Sigmoid colon (tissue), 4 donors: Measurements from ENCODE around the gene PLP2.
A peak's percentile ranks its signal among the peaks of the same experiment; 100 is the strongest.

Experiments
- POLR2A ChIP-seq, 2 donors: fragments of 450-650 bp; IDR thresholded peaks; one replicate each; pipeline ENCODE4 v1.6.1; 2016; ENCODE audit warnings: antibody characterized with exemption in 2 of 2, mild to moderate bottlenecking in 2 of 2, moderate library complexity in 2 of 2
- POLR2AphosphoS5 ChIP-seq, 4 donors: sonication (generic); formaldehyde crosslinking; IDR thresholded peaks; one replicate each; pipeline ENCODE4 v1.6.1; 2017; ENCODE audit warnings: antibody characterized with exemption in 4 of 4
- TF ChIP-seq, protein P1 (sequence below), 4 experiments: fragments of 450-650 bp in 3 of 4; fragments of 200-600 bp in 1 of 4; IDR thresholded peaks; one replicate each; pipeline ENCODE4 v1.5.1; 2016 to 2019; ENCODE audit warnings: antibody characterized with exemption in 4 of 4, mild to moderate bottlenecking in 3 of 4, moderate library complexity in 2 of 4

DNA sequence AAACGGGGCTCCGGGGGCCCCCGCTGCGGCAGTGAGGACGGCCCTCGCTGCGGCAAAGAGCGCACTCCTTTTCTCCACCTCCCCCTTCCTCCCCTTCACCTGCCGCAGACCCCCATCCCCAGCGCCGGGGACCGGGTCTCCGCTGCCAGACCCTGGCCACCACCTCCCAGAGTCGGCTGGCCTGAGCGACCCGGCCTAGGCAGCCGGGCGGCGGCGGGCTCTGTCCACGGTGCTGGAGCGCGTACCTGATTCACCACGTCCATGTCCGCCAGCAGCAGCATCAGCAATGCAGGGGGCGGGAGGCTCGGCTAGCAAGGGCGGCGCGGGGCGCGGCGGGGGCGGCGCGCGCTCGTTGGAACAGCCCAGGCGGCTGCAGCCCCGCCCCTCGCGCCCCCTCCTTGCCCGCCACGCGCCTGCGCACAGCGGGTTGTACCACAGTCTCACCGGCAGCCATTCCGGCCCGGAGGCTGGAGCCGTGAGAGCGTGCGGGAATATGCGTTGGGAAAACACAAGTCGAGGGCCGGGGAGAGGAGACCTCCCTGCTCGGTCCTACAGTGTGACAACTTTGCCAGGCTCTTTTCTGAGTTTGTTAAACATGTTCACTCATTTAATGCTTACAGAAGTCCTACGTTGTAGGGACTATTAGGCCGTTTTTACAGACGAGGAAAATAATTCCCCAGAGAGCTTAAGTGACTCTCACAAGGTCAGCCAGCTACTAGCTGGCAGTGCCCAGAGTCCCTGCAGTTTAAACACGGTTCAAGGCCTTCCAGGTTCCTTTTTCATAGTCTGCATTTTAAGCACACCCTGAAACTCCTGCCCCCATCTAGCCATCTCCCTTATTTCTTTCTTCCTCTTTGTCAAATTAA lies 28.4 kb downstream of the PLP2 start, which contains the start of gene SYP:
- TF ChIP-seq, protein P1, sequence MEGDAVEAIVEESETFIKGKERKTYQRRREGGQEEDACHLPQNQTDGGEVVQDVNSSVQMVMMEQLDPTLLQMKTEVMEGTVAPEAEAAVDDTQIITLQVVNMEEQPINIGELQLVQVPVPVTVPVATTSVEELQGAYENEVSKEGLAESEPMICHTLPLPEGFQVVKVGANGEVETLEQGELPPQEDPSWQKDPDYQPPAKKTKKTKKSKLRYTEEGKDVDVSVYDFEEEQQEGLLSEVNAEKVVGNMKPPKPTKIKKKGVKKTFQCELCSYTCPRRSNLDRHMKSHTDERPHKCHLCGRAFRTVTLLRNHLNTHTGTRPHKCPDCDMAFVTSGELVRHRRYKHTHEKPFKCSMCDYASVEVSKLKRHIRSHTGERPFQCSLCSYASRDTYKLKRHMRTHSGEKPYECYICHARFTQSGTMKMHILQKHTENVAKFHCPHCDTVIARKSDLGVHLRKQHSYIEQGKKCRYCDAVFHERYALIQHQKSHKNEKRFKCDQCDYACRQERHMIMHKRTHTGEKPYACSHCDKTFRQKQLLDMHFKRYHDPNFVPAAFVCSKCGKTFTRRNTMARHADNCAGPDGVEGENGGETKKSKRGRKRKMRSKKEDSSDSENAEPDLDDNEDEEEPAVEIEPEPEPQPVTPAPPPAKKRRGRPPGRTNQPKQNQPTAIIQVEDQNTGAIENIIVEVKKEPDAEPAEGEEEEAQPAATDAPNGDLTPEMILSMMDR (IDR thresholded peaks at IDR 0.05): no peak
- TF ChIP-seq POLR2A (IDR thresholded peaks at IDR 0.05) (peak; percentile 43 to 69), POLR2AphosphoS5 (IDR thresholded peaks at IDR 0.05) (peak; percentile 75 to 88 (median 83))
